IMR-90 (cell line): Measurements from ENCODE around the gene L1TD1.

Experiments
- MAZ ChIP-seq: IDR thresholded peaks from 2 replicates; pipeline ENCODE4 v1.6.1; 2012; ENCODE audit warnings: low read depth, mild to moderate bottlenecking, low read length, improper control_type of control experiment, moderate library complexity, borderline replicate concordance
- NFE2L2 ChIP-seq: fragments of 150-350 bp; IDR thresholded peaks from 2 replicates; pipeline ENCODE4 v1.6.1; 2016; ENCODE audit warnings: low read depth, mild to moderate bottlenecking, low read length
- POLR2A ChIP-seq: IDR thresholded peaks from 2 replicates; pipeline ENCODE4 v1.6.1; 2012; ENCODE audit warnings: mild to moderate bottlenecking, low read depth, low read length
- TF ChIP-seq, protein P1 (sequence below): conservative IDR thresholded peaks from 2 replicates; pipeline ENCODE4 v1.5.1; 2012; ENCODE audit warnings: mild to moderate bottlenecking, low read depth, low read length, improper control_type of control experiment

DNA sequence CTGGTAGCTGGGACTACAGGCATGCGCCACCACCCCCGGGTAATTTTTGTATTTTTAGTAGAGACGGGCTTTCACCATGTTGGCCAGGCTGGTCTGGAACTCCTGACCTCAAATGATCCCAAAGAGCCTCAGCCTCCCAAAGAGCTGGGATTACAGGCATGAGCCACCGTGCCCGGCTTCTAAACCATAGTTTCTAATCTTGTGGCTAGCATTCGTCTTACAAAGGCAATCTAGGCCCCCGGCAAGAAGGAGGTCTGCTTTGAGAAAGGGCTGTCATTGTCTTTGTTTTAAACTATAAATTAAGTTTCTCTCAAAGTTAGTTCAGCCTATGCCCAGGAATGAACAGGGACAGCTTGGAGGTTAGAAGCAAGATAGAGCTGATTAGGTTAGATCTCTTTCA is 10.3 kb upstream of the L1TD1 start:
- TF ChIP-seq NFE2L2 (no peak), MAZ (no peak), POLR2A (no peak)
- TF ChIP-seq, protein P1, sequence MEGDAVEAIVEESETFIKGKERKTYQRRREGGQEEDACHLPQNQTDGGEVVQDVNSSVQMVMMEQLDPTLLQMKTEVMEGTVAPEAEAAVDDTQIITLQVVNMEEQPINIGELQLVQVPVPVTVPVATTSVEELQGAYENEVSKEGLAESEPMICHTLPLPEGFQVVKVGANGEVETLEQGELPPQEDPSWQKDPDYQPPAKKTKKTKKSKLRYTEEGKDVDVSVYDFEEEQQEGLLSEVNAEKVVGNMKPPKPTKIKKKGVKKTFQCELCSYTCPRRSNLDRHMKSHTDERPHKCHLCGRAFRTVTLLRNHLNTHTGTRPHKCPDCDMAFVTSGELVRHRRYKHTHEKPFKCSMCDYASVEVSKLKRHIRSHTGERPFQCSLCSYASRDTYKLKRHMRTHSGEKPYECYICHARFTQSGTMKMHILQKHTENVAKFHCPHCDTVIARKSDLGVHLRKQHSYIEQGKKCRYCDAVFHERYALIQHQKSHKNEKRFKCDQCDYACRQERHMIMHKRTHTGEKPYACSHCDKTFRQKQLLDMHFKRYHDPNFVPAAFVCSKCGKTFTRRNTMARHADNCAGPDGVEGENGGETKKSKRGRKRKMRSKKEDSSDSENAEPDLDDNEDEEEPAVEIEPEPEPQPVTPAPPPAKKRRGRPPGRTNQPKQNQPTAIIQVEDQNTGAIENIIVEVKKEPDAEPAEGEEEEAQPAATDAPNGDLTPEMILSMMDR, result no peak
